Heart right ventricle (tissue), 16 donors: ENCODE measurements around the gene UBR2. TPM values are rescaled to one million over a fixed set of nuclear protein-coding genes. Genes with fewer than 3 reads are reported as not detected.
A peak's percentile ranks its signal among the peaks of the same experiment; 100 is the strongest.

Source experiments
- ATAC-seq, 8 donors: fragments of 200-7000 bp; cut with Tn5 transposase; one replicate each; pipeline ENCODE4 v1.9.1; 2020; ENCODE audit warnings: mild to moderate bottlenecking in 8 of 8, moderate library complexity in 8 of 8, moderate number of reproducible peaks in 1 of 8
- DNase-seq, 2 donors: peaks; one replicate each; pipeline ENCODE4 v3.0.0-alpha.2; 2020
- H3K27ac ChIP-seq, 10 donors: fragments of 200-600 bp; sonication (generic) in 2 of 10; one replicate each; pipeline versions ENCODE4 v1.5.0 to v1.8.0; 2020 to 2022; ENCODE audit warnings: mild to moderate bottlenecking in 3 of 10
- H3K27me3 ChIP-seq, 7 donors: fragments of 200-600 bp; one replicate each; pipeline ENCODE4 v1.8.0; 2021 to 2022; ENCODE audit warnings: mild to moderate bottlenecking in 2 of 7
- H3K36me3 ChIP-seq, 9 donors: fragments of 200-600 bp; sonication (generic) in 1 of 9; one replicate each; pipeline versions ENCODE4 v1.5.0 to v1.8.0; 2020 to 2022; ENCODE audit warnings: mild to moderate bottlenecking in 2 of 9
- H3K4me1 ChIP-seq, 9 donors: fragments of 200-600 bp; sonication (generic) in 1 of 9; one replicate each; pipeline versions ENCODE4 v1.5.0 to v1.8.0; 2020 to 2022; ENCODE audit warnings: mild to moderate bottlenecking in 4 of 9
- H3K4me3 ChIP-seq, 10 donors: fragments of 200-600 bp; sonication (generic) in 2 of 10; one replicate each; pipeline versions ENCODE4 v1.5.0 to v1.8.0; 2020 to 2022; ENCODE audit warnings: mild to moderate bottlenecking in 7 of 10, moderate library complexity in 2 of 10
- H3K9me3 ChIP-seq, 11 donors: fragments of 200-600 bp in 10 of 11; sonication (generic) in 2 of 11; one replicate each; pipeline versions ENCODE4 v1.5.0 to v1.8.0; 2013 to 2022; ENCODE audit warnings: mild to moderate bottlenecking in 2 of 11, control low read depth in 1 of 11, moderate library complexity in 1 of 11
- WGBS, 2 donors: extraction: QIAGEN DNeasy Blood & Tissue Kit; methylation state at CpG; one replicate each; pipeline ENCODE4 v1.1.7; 2013; ENCODE audit warnings: inconsistent platforms in 1 of 2; 5-methylcytosine and 5-hydroxymethylcytosine counted together
- intact Hi-C, 10 donors: fragments of 100-400 bp; cut with DNase I; formaldehyde crosslinking; loops; one replicate each; pipeline versions ENCODE4 v1.11.1 to v1.14.2; 2022
- polyA plus RNA-seq, 2 donors: library from polyadenylated mRNA; stranded (reverse); fragments of 200-250 nt; gene quantifications; one replicate each; pipeline ENCODE4 v1.2.3, GENCODE V29; 2013
- total RNA-seq, 10 donors: library from RNA; stranded (reverse); fragmentation: NEBNext Ultra II Directional in 3 of 10; extraction: Animal tissue kit (Norgen Biotek cat#: 25700) in 3 of 10; gene quantifications; one replicate each; pipeline versions ENCODE4 v1.2.1 to v1.2.4, GENCODE V29; 2021 to 2023
- TF ChIP-seq, protein P1 (sequence below), 9 donors: fragments of 200-600 bp; sonication (generic) in 2 of 9; IDR thresholded peaks; one replicate each; pipeline versions ENCODE4 v1.5.0 to v1.8.0; 2021 to 2022; ENCODE audit warnings: antibody characterized with exemption in 9 of 9, mild to moderate bottlenecking in 5 of 9, moderate library complexity in 1 of 9
- donor health status: Arrhythmogenic right ventricular cardiomyopathy.
- donor health status: ischemic (EF 13 %, LVEDD 7.1; RV severe dilation, severe dysfunction).
- donor health status: healthy with polysubstance abuse.
- donor health status: DM: no; HTN: yes; CAD: no.
- donor health status: DM: no; HTN: no; CAD: no.
- donor health status: ischemic (EF 25% LVEDD 6.9; RV normal size, moderate dysfunction).
- donor health status: ischemic (EF 25% LVEDD 5.7; RV mildly dilated, moderate dysfunction).
- donor health status: healthy.
- donor health status: DM: yes; HTN: yes; CAD: no.
- donor health status: Ischemic cardiomyopathy.
- donor health status: ischemic (EF 35%, LVEDD 5.7; RV mildly dilated, moderate dysfunction).
- donor health status: nonischemic (EF 11% LVEDD 7.7; RV severe dilation, severe dysfunction).
- donor health status: DM: yes; HTN: yes; CAD: no.
- donor health status: PGD.
- donor health status: ischemic (EF 29% LVEDD 5.4; RV normal size, mild dysfunction).
- donor health status: nonischemic (EF 23%, LVEDD 6.1; RV moderate dilation, normal function).

UBR2 gene
- total and polyA plus RNA-seq, 12 donors: 6.7 to 36.5 (median 34.4) TPM

DNA sequence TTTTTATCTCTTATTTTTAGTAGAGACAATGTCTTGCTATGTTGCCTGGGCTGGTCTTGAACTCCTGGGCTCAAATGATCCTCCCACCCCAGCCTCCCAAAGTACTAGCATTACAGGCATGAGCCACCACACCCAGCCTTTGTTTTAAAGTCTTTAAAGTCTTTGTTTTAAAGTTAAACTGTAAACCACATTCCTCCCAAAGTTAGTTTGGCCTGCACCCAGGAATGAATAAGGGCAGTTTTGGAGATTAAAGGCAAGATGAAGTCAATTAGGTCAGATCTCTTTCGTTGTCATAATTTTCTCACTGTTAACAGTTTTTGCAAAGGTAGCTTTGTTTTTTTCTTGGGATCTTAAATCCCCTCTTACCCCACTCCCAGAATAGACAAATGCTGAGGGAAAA, 63.8 kb downstream of the UBR2 start:
- Histone ChIP-seq H3K4me1 (peaks cover 0 to 22% (median 7%) of the 10 kb centered on the region in 9 donors), H3K27me3 (no peaks in the 10 kb centered on the region), H3K4me3 (no peak overlapping the region), H3K27ac (peak overlapping the region in 2 of 10 donors; percentile 25 to 30), H3K36me3 (peaks cover 0 to 94% (median 17%) of the 10 kb centered on the region in 9 donors), H3K9me3 (no peaks in the 10 kb centered on the region)
- TF ChIP-seq, protein P1, sequence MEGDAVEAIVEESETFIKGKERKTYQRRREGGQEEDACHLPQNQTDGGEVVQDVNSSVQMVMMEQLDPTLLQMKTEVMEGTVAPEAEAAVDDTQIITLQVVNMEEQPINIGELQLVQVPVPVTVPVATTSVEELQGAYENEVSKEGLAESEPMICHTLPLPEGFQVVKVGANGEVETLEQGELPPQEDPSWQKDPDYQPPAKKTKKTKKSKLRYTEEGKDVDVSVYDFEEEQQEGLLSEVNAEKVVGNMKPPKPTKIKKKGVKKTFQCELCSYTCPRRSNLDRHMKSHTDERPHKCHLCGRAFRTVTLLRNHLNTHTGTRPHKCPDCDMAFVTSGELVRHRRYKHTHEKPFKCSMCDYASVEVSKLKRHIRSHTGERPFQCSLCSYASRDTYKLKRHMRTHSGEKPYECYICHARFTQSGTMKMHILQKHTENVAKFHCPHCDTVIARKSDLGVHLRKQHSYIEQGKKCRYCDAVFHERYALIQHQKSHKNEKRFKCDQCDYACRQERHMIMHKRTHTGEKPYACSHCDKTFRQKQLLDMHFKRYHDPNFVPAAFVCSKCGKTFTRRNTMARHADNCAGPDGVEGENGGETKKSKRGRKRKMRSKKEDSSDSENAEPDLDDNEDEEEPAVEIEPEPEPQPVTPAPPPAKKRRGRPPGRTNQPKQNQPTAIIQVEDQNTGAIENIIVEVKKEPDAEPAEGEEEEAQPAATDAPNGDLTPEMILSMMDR (IDR thresholded peaks at IDR 0.05): no peak
- no peak for DNase-seq
- 47 to 76% methylated on average over 1 of the region's 1 CpG for WGBS, 2 donors
- intact Hi-C loops: no loop called here
- ATAC-seq: no peak

DNA sequence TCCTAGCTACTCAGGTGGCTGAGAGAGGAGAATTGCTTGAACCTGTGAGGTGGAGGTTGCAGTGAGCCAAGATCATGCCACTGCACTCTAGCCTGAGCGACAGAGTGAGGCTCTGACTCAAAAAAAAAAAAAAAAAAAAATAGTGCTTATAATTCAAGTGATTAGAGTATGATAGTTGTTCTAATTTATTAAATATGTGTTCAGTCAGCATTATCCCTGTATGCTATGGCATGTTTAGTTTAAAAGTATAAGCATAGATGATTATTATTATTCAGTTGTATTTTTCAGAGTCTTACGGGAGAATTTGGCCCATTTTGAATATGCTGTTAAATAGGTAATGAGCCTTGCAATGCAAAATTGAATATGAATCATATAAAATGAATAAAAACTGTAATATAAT, 64.8 kb downstream of the UBR2 start:
- H3K4me1 ChIP-seq: peaks cover 0 to 22% (median 7%) of the 10 kb centered on the region in 9 donors
- H3K9me3 ChIP-seq: no peaks in the 10 kb centered on the region
- peaks cover 0 to 94% (median 26%) of the 10 kb centered on the region in 9 donors for H3K36me3 ChIP-seq
- H3K4me3 ChIP-seq: no peak overlapping the region
- ATAC-seq (no peak), DNase-seq (no peak)
- WGBS, 2 donors: 86 to 87% methylated on average over 2 of the region's 2 CpGs
- H3K27me3 ChIP-seq: no peaks in the 10 kb centered on the region
- peak overlapping the region in 2 of 10 donors; percentile 25 to 30 for H3K27ac ChIP-seq
- TF ChIP-seq, protein P1 (IDR thresholded peaks at IDR 0.05): no peak
- intact Hi-C loops: no loop called here

DNA sequence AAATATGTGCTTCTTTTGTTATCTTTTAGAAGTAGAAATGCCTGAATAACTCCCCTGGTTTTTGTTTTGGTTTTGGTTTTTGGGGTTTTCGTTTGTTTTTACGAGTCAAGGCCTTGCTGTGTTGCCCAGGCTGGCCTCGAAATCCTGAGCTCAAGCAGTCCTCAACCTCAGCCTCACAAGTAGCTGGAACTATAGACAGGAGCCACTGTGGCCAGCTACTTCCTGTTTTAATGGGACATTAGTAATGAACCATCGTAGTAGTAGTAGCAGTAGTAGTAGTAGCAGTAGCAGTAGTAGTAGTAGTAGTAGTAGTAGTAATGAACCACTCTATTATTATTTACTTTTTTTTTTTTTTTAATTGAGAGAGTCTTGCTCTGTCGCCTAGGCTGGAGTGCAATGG, 66.0 kb downstream of the UBR2 start:
- Histone ChIP-seq H3K4me3 (no peak overlapping the region), H3K9me3 (no peaks in the 10 kb centered on the region), H3K27ac (peak overlapping the region in 1 of 10 donors; percentile 48), H3K4me1 (peaks cover 0 to 22% (median 7%) of the 10 kb centered on the region in 9 donors), H3K27me3 (no peaks in the 10 kb centered on the region), H3K36me3 (peaks cover 0 to 98% (median 32%) of the 10 kb centered on the region in 9 donors)
- 93 to 97% methylated on average over 5 of the region's 5 CpGs for WGBS, 2 donors
- TF ChIP-seq, protein P1 (IDR thresholded peaks at IDR 0.05): no peak
- ATAC-seq (no peak), DNase-seq (no peak)
- intact Hi-C loops: no loop called here

DNA sequence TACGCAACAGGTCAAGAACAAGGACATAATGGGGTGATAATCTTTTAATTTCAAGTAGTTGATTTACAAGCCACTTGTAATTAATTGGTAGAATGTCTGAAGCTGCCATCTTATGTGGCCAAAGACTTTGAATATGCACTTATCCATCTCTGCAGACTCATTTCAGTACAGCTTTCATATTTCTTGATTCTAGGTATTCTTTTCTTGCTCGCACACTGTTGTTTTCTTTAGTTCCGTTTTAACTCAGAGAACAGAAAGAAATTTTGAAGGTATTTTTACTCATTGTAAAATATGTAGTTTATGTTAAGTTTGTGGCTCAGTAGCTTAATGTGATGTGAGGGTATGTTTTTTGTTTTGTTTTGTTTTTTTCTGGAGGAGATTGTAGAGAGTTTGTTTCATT, 73.9 kb downstream of the UBR2 start:
- no peaks in the 10 kb centered on the region for H3K27me3 ChIP-seq
- H3K9me3 ChIP-seq: no peaks in the 10 kb centered on the region
- no peak overlapping the region for H3K27ac ChIP-seq
- no peaks in the 10 kb centered on the region for H3K4me1 ChIP-seq
- no peak for ATAC-seq
- WGBS, 2 donors: 93 to 97% methylated on average over 3 of the region's 3 CpGs
- peaks cover 0 to 99% (median 78%) of the 10 kb centered on the region in 9 donors for H3K36me3 ChIP-seq
- TF ChIP-seq, protein P1 (IDR thresholded peaks at IDR 0.05): no peak
- H3K4me3 ChIP-seq: no peak overlapping the region
- intact Hi-C loops: no loop called here
- no peak for DNase-seq
